ENCODE measurements around the gene HELZ2. TPM values are rescaled to one million over a fixed set of nuclear protein-coding genes. Genes with fewer than 3 reads are reported as not detected.

Gene HELZ2
- total and polyA plus RNA-seq, 2 of the 4 experiments (the other 2 are of a cell fraction), result 4.7 to 10.6 TPM

GRCh38 chr20:63591147-63591533, 17.1 kb upstream of the HELZ2 start:
- no peak overlapping the region for H3K9ac ChIP-seq (ENCODE audit: low read depth, low read length)

More at GRCh38 chr20:63591147-63591533, 17.1 kb upstream of the HELZ2 start:
- 100% methylated on average over 2 of the region's 4 CpGs; no CpG with 5 or more reads in 1 of the 2 experiments for WGBS, 2 experiments (ENCODE audit: extremely low coverage in 2 of 2, insufficient read length in 1 of 2)
- no peaks in the 10 kb centered on the region; the same call in none of the 2 replicates for H4K20me1 ChIP-seq (ENCODE audit: insufficient read depth, low read length)
- H2AFZ ChIP-seq (replicated peaks; ENCODE audit: low read length, poor library complexity), result no peak overlapping the region
- no peak overlapping the region for H3K18ac ChIP-seq (ENCODE audit: low read depth, low read length)
- CTCF ChIA-PET, result no interaction called here
- H3K14ac ChIP-seq (replicated peaks; ENCODE audit: low read depth, low read length), result no peak overlapping the region
- no peaks in the 10 kb centered on the region for H3K27me3 ChIP-seq (ENCODE audit: control insufficient read depth, insufficient read depth, low read length)
- no peak overlapping the region for H3K23ac ChIP-seq (ENCODE audit: low read depth, low read length)
- TF ChIP-seq FOS (IDR thresholded peaks at IDR 0.05; ENCODE audit: low read depth, low read length), result no peak
- no peak for TF ChIP-seq MAFK (IDR thresholded peaks at IDR 0.05; ENCODE audit: low read depth, low read length)
- H2BK5ac ChIP-seq (ENCODE audit: low read depth, low read length, poor library complexity, severe bottlenecking), result no peak overlapping the region
- H3K4ac ChIP-seq (ENCODE audit: low read depth, low read length), result no peak overlapping the region
- H4K91ac ChIP-seq (ENCODE audit: insufficient read depth, low read depth, low read length), result no peak overlapping the region
- intact Hi-C loops (cut with micrococcal nuclease), result no loop called here
- no peak overlapping the region for H2BK20ac ChIP-seq (ENCODE audit: low read depth, low read length)
- no peak overlapping the region for H2AK9ac ChIP-seq (replicated peaks; ENCODE audit: low read depth, low read length, poor library complexity)
- H3K9me3 ChIP-seq (ENCODE audit: control insufficient read depth, insufficient read depth, low read length), result no peaks in the 10 kb centered on the region
- DNase-seq (no peak), ATAC-seq (ENCODE audit: low read depth) (no peak)
- H3K27ac ChIP-seq (ENCODE audit: insufficient read depth, low read length), result no peak overlapping the region
- H3K9me1 ChIP-seq (ENCODE audit: insufficient read depth, low read length), result peaks cover 4% of the 10 kb centered on the region; the same call in 1 of the 2 replicates
- H4K5ac ChIP-seq (ENCODE audit: low read depth, low read length), result no peak overlapping the region
- H2AK5ac ChIP-seq (ENCODE audit: low read depth, low read length), result peak overlapping the region; percentile 15; the same call in 1 of the 2 replicates
- no peak overlapping the region; the same call in 1 of the 2 replicates for H3K56ac ChIP-seq (ENCODE audit: extremely low read depth, insufficient read depth, low read length)
- H4K8ac ChIP-seq (ENCODE audit: low read depth in 2 of 2, low read length in 2 of 2), result no peak overlapping the region
- H3K4me1 ChIP-seq (ENCODE audit: control insufficient read depth, insufficient read depth, low read length), result peaks cover 7% of the 10 kb centered on the region
- POLR2A ChIA-PET (ENCODE audit: unreplicated experiment), result no interaction called here
- in situ Hi-C loops (cut with MboI; ENCODE audit: low sequenced_read_pairs), result no loop called here
- BruUV-seq (replicated peaks), result no TSS peak
- no peak overlapping the region for H2BK120ac ChIP-seq (ENCODE audit: low read depth, low read length)
- no peak overlapping the region for H3K4me3 ChIP-seq (ENCODE audit: insufficient read depth, low read depth, low read length)
- no peak overlapping the region for H3K4me2 ChIP-seq (ENCODE audit: low read depth, low read length)
- H2BK15ac ChIP-seq (ENCODE audit: low read depth, low read length), result no peak overlapping the region
- peaks cover 0 to 10% of the 10 kb centered on the region in 2 experiments; a peak in 2 of 4 replicates for H3K79me1 ChIP-seq (ENCODE audit: low read depth in 1 of 2, low read length in 2 of 2)
- H3K36me3 ChIP-seq (ENCODE audit: control insufficient read depth, insufficient read depth, low read length), result peaks cover 48% of the 10 kb centered on the region
- dilution Hi-C loops (cut with HindIII; ENCODE audit: low sequenced_read_pairs, unreplicated experiment), result no loop called here
